ENCODE measurements around the gene PRSS38.

DNA sequence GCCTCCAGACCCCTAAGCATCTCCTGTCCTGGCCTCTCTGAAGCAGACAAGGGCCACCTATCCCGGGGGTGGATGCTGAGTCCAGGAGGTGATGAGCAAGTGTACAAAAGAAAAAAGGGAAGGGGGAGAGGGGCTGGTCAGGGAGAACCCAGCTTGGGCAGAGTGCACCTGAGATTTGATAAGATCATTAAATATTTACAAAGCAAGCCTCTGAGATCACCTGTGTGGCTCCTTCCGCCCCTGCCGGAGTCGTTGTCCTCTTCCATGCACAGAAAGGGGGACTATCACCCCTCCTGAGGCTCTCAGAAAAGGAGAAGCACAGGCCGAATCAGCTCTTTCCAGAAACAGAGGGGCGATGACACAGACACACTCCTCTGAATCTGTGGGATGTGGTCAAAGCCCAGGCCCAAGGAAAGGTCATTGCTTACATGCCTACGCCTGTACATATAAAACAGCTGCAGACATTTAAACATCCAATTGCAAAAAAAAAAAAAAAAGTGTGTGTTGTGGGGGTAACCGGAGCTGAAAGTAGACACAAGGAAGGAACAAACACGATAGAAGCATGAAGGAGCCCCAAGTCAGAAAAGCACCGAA lies 30.9 kb downstream of the PRSS38 start:
- TF ChIP-seq, protein P1, sequence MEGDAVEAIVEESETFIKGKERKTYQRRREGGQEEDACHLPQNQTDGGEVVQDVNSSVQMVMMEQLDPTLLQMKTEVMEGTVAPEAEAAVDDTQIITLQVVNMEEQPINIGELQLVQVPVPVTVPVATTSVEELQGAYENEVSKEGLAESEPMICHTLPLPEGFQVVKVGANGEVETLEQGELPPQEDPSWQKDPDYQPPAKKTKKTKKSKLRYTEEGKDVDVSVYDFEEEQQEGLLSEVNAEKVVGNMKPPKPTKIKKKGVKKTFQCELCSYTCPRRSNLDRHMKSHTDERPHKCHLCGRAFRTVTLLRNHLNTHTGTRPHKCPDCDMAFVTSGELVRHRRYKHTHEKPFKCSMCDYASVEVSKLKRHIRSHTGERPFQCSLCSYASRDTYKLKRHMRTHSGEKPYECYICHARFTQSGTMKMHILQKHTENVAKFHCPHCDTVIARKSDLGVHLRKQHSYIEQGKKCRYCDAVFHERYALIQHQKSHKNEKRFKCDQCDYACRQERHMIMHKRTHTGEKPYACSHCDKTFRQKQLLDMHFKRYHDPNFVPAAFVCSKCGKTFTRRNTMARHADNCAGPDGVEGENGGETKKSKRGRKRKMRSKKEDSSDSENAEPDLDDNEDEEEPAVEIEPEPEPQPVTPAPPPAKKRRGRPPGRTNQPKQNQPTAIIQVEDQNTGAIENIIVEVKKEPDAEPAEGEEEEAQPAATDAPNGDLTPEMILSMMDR (IDR thresholded peaks at IDR 0.05), result no peak
- no peak for TF ChIP-seq POLR2A (IDR thresholded peaks at IDR 0.05)

Data from esophagus squamous epithelium (tissue), 4 donors.